ENCODE data around the gene CCDC191. TPM values are rescaled to one million over a fixed set of nuclear protein-coding genes. Genes with fewer than 3 reads are reported as not detected.

CCDC191 gene
- total and polyA plus RNA-seq, 9 of the 15 experiments (the other 6 are each of a cell fraction or from before 2014, with no cell fraction given), result 0.10 to 0.55 (median 0.22) TPM

DNA sequence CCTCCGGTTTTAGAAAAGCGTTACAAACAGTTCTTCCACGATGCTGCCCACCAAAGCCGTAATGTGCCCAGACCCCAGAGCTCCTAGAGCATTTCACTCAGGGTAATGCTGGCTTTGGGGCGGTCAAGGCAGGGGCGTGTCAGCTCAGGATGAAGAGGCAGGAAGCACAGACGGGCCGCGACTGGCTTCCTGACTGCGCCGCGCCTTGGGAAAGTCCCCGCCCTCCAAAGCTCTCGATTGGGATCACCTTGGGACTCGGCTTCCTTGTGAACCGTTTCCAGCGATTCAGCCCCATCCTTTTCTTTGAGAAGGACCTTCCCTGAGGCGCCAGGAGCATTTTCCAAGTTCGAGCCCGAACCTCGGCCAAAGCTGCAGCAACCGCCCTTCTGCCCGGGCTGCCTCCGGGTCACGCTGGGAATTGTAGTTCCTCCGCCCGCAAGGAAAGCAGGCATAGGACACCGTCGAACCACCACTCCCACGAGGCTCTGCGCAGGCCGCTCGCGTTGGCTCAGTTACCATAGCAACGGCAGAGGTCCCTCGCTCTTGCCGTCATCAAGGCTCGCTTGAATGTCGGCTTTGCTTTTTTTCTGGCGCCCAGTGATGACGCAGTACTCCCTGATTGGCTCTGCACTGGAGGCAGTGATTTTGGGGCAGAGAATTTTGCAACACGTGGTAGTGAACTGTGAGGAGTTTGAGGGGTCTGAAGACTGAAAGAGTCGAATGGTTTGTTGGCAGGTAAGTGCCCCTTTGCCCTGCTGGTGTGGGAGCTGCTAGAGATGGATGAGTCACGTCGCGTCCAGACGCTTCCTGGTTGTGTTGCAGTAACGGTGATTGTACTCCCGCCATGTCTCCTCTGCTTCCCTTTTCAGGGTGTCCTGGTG is at the start of gene CCDC191, which contains the start of gene QTRT2 (continued):
- TF ChIP-seq SMAD2 (IDR thresholded peaks at IDR 0.05; ENCODE audit: low read depth, low read length), result no peak
- TF ChIP-seq ZNF395 (CRISPR knock-in tag; IDR thresholded peaks at IDR 0.05), result peak; percentile 60
- no peak for TF ChIP-seq ELK1 (CRISPR knock-in tag; IDR thresholded peaks at IDR 0.05)
- peak; percentile 93 to 94 for TF ChIP-seq KDM1A (IDR thresholded peaks at IDR 0.05)
- peak; percentile 68 for TF ChIP-seq ATF7 (IDR thresholded peaks at IDR 0.05)
- no peak for TF ChIP-seq GTF2F1 (IDR thresholded peaks at IDR 0.05; ENCODE audit: low read depth, low read length)
- peak; percentile 43 for TF ChIP-seq RBBP5 (IDR thresholded peaks at IDR 0.05; ENCODE audit: borderline replicate concordance, insufficient read depth, low read length, poor library complexity, severe bottlenecking)
- no peak for TF ChIP-seq NFE2 (IDR thresholded peaks at IDR 0.05; ENCODE audit: low read depth)
- TF ChIP-seq SP1 (CRISPR knock-in tag; IDR thresholded peaks at IDR 0.05), result peak; percentile 72
- TF ChIP-seq SUPT5H (IDR thresholded peaks at IDR 0.05), result peak; percentile 60; the same call in 1 of the 2 replicates
- TF ChIP-seq MBD2 (IDR thresholded peaks at IDR 0.05; ENCODE audit: borderline replicate concordance, low read depth), result peak; percentile 56
- no peak for TF ChIP-seq ZBTB8A (IDR thresholded peaks at IDR 0.05; ENCODE audit: partially characterized antibody)
- TF ChIP-seq, protein P1, sequence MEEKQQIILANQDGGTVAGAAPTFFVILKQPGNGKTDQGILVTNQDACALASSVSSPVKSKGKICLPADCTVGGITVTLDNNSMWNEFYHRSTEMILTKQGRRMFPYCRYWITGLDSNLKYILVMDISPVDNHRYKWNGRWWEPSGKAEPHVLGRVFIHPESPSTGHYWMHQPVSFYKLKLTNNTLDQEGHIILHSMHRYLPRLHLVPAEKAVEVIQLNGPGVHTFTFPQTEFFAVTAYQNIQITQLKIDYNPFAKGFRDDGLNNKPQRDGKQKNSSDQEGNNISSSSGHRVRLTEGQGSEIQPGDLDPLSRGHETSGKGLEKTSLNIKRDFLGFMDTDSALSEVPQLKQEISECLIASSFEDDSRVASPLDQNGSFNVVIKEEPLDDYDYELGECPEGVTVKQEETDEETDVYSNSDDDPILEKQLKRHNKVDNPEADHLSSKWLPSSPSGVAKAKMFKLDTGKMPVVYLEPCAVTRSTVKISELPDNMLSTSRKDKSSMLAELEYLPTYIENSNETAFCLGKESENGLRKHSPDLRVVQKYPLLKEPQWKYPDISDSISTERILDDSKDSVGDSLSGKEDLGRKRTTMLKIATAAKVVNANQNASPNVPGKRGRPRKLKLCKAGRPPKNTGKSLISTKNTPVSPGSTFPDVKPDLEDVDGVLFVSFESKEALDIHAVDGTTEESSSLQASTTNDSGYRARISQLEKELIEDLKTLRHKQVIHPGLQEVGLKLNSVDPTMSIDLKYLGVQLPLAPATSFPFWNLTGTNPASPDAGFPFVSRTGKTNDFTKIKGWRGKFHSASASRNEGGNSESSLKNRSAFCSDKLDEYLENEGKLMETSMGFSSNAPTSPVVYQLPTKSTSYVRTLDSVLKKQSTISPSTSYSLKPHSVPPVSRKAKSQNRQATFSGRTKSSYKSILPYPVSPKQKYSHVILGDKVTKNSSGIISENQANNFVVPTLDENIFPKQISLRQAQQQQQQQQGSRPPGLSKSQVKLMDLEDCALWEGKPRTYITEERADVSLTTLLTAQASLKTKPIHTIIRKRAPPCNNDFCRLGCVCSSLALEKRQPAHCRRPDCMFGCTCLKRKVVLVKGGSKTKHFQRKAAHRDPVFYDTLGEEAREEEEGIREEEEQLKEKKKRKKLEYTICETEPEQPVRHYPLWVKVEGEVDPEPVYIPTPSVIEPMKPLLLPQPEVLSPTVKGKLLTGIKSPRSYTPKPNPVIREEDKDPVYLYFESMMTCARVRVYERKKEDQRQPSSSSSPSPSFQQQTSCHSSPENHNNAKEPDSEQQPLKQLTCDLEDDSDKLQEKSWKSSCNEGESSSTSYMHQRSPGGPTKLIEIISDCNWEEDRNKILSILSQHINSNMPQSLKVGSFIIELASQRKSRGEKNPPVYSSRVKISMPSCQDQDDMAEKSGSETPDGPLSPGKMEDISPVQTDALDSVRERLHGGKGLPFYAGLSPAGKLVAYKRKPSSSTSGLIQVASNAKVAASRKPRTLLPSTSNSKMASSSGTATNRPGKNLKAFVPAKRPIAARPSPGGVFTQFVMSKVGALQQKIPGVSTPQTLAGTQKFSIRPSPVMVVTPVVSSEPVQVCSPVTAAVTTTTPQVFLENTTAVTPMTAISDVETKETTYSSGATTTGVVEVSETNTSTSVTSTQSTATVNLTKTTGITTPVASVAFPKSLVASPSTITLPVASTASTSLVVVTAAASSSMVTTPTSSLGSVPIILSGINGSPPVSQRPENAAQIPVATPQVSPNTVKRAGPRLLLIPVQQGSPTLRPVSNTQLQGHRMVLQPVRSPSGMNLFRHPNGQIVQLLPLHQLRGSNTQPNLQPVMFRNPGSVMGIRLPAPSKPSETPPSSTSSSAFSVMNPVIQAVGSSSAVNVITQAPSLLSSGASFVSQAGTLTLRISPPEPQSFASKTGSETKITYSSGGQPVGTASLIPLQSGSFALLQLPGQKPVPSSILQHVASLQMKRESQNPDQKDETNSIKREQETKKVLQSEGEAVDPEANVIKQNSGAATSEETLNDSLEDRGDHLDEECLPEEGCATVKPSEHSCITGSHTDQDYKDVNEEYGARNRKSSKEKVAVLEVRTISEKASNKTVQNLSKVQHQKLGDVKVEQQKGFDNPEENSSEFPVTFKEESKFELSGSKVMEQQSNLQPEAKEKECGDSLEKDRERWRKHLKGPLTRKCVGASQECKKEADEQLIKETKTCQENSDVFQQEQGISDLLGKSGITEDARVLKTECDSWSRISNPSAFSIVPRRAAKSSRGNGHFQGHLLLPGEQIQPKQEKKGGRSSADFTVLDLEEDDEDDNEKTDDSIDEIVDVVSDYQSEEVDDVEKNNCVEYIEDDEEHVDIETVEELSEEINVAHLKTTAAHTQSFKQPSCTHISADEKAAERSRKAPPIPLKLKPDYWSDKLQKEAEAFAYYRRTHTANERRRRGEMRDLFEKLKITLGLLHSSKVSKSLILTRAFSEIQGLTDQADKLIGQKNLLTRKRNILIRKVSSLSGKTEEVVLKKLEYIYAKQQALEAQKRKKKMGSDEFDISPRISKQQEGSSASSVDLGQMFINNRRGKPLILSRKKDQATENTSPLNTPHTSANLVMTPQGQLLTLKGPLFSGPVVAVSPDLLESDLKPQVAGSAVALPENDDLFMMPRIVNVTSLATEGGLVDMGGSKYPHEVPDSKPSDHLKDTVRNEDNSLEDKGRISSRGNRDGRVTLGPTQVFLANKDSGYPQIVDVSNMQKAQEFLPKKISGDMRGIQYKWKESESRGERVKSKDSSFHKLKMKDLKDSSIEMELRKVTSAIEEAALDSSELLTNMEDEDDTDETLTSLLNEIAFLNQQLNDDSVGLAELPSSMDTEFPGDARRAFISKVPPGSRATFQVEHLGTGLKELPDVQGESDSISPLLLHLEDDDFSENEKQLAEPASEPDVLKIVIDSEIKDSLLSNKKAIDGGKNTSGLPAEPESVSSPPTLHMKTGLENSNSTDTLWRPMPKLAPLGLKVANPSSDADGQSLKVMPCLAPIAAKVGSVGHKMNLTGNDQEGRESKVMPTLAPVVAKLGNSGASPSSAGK (IDR thresholded peaks at IDR 0.05), result peak; percentile 84
- 0 out of 2 replicates have a peak, but pooled peaks have one; percentile 34 for TF ChIP-seq DPF2 (IDR thresholded peaks at IDR 0.05)

Measured in K562 (cell line).